Ramos (cell line): ENCODE measurements around the gene DCAF15.

Experiments used
- in situ Hi-C: fragments of 300-500 bp; cut with MboI; formaldehyde crosslinking; loops from one replicate; pipeline ENCODE4 v1.14.3; 2022; ENCODE audit warnings: low sequenced_read_pairs; ENCODE audit not compliant: unreplicated experiment

DCAF15 gene

GRCh38 chr19:14006085-14006765 is 53.9 kb downstream of the DCAF15 start, which contains the start of gene RFX1:
Gene RFX1 (minus strand): TSS chr19:14006320. CDS start chr19:13993843, 12,477 bp downstream.
- in situ Hi-C loops = no loop called here

DNA sequence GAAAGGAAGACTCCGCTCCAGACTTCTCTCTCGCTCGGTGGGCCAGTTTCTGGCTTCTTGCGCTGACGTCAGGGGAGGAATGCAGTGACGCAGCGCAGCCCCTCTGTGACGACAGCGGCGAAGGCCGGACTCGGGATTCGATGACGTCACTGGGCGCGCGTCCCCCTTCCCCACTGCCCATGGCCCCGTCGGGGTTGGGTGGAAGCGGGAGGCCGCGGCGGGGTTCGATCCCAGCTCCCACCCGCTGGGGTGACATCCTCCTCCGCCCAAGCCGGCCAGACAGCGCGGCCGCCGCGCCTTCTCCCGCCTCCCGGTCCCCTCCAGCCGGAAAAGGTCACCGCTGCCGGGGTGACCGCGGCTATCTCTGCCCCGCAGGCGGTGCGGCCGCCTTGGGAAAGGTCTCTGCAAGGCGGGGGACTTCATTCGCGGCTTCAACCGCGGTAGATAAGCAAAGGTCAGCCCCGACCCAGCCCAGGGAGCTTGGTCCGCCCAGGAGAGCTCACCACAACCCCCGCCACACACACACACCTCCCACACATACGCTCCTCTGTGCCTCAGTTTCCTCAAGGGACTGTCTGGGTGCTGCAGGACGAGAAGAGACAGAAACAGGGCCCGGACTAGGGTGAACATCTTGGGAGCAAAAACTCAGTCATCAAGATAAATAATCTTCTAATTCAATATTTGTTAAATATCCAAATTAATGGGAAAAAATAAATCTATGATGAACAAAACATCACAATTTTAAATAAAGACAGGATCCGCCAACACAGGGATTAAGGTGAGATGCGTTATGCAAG is 54.7 kb downstream of the DCAF15 start:
- in situ Hi-C loops = no loop called here
